GM19455 (cell line): Measurements from ENCODE around the gene KDM8.
A peak's percentile ranks its signal among the peaks of the same experiment; 100 is the strongest.

ENCODE experiments used
- ATAC-seq: cut with Tn5 transposase; IDR thresholded peaks from one replicate; pipeline ENCODE4 v1.9.1; 2021; ENCODE audit not compliant: unreplicated experiment

The KDM8 gene

GRCh38 chr16:27228621-27229501 is 25.5 kb downstream of the KDM8 start:
- ATAC-seq: no peak

DNA sequence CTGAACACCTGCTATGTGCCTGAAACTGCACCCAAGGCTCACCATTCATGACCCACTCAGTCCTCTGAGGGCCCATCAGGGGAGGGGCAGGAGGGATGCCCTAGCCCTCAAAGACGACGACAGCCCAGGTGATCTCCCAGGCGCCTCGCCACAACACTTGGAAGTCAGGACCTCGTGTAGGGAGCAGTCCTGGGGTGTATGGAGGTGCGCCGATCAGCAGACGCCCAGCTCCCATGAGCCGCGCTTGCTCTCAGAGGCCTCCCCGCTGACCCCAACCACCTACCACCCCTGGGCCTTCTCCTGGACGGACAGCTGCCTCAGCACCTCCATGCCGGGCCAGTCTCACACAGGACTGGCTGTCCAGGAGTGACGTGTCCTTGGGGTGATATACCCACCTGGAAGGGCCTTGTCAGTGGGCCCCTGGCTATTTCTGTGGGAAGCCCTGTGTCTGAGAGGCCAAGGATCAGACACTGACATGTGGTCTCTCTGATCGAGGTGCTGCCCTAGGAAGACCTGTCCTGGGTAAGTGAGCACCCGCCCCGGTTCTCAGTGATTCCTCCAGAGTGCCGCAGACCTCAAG is 26.7 kb downstream of the KDM8 start:
- ATAC-seq: no peak

- no peak for ATAC-seq
Observed at GRCh38 chr16:27230562-27231001, 27.3 kb downstream of the KDM8 start.

DNA sequence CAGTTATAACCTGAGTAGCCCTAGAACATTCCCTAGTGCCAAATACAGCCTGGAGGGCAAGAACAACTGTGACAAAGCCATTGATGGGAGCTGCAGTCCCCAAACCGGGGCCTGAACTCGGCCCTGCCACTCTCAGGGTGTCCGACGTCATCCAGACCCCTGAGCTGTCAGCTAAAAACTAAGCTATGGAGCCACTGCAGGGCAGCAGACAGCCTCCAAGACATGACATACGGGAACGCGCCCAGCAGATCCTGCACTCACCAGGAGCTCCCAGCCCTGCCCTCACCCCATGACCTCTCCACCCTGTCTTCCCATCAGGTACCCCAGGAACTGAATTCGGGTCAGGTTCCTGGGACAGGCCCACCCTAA is 28.4 kb downstream of the KDM8 start:
- ATAC-seq: no peak

GRCh38 chr16:27232061-27232900 is 29.0 kb downstream of the KDM8 start:
- ATAC-seq: no peak

DNA sequence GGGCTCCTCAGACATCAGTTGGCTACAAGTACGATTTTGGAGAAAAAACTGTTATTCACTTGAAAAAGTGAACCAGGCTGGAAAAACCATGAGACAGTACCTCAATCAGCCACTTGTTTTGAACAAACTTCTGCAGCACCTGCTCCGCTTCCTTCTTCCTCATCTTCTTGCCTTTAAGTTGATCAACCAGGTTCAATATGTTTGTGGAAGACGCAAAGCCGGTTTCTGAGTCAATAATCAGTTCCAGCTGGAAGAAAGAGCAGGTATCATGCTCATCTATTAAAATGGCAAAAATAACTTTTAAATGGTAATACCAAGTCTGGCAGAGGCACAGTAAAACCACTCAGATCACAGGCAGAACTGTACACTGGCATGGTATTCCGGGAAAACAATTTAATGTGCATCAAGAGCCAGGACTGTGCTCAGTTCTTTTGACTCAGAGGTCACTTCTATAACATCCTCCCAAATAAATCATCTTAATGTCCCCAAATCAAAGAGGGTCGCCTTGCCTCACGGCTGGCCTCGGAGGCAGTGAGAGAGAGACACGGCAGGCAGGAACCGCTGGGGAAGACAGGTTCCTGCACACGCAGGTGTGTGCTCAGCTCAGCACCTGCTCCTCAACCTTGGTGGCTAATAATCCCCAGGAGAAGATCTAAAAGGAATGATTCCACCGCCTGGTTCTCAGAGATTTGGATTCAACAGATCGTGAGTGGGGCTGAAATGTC is 29.7 kb downstream of the KDM8 start:
- no peak for ATAC-seq

DNA sequence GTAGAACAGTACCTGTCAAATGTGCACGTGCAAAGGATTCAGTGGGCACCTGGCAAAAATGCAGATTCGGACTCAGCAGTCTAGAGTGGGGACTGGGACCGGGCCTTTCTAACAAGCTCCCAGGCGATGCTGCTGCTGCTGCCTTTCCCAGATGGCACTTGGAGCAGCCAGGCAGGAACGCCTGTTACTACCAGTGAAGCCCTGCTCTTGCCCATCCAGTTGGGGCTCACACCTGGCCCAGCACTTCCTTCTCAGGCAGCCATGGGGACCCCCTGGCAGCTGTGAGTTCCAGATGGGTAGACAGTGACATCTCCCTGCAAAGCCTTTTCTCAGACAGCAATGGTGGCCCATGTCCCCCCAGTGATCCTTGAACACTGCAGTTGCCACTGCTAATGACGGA is 30.4 kb downstream of the KDM8 start:
- no peak for ATAC-seq

- ATAC-seq: no peak
Observed at GRCh38 chr16:27234171-27234570, 30.8 kb downstream of the KDM8 start.

- ATAC-seq: no peak
Observed at GRCh38 chr16:27234603-27235002, 31.3 kb downstream of the KDM8 start.

- ATAC-seq: no peak
Observed at GRCh38 chr16:27235055-27235937, 32.0 kb downstream of the KDM8 start.

GRCh38 chr16:27235938-27236245 is 32.6 kb downstream of the KDM8 start:
- ATAC-seq: no peak

- no peak for ATAC-seq
Observed at GRCh38 chr16:27236635-27237218, 33.4 kb downstream of the KDM8 start.

DNA sequence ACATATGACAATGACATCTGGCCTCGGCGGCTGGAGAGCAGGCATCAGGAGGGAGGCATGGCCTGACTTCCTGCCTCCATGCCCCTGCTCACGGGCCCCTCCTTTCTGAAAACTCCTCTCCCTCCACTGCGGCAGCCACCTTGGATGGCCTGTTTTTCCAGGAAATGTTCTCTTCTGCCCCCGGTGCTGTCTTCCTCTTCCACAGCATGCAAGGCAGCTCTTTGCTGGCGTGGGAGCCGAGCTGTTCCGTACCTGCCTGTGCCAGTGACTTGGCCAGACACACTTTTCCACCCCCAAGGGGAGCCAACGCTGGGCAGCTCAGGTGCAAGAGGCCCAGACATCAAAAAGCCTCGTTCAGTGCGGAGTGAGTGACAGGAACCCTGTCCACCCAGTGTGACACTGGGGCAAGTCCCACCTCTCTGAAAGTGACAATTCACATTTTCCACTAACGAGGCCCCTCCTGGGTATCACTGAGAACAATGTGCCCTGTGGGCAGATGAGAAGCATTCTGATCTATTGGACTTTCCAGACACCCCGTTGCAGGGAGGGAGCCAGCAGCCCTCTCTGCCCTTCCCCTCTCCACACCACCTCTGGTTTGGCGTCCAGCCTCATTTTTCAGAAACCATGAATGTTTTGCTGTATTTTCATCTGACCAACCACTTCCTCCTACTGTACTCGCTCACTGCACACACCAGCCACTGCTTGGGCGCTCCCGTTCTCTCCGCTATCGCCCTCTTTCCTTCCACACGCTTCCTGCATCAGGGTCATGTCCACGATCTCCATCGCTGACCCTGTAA is 34.1 kb downstream of the KDM8 start:
- peak; percentile 66 for ATAC-seq

- peak; percentile 18 for ATAC-seq
Observed at GRCh38 chr16:27238016-27238587, 34.8 kb downstream of the KDM8 start.

DNA sequence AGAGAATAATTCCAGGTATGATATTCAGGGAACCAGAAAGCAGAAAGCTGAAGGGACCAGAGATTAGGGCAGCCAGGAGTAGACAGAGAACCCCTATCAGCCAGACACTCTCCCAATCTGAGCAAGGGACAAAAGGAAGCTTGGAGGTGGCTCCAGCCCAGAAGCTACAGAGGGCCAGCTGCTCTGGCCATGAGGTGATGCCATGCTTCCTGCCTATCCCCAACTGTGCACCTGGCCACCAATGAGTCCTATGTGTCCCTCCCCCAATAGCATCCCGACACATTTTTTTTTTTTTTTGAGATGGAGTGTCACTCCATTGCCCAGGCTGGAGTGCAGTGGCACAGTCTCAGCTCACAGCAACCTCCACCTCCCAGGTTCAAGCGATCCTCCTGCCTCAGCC is 35.3 kb downstream of the KDM8 start:
- ATAC-seq: no peak

DNA sequence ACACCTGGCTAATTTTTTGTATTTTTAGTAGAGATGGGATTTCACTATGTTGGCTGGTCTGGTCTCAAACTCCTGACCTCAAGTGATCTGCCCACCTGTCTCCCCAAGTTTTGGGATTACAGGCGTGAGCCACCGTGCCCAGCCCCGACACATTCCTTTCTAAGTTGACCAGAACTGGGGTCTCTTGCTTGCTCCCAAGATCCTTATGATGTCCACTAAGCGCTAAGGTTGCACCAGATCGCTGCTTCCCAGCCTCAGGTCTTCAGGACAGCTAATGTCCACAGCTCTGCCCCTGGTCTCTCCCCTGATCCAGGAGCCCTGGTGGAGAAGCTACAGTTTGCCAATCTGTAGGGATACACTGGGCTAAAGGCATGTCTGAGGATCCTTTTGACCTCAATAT is 35.7 kb downstream of the KDM8 start:
- ATAC-seq: no peak

GRCh38 chr16:27239906-27240655 is 36.8 kb downstream of the KDM8 start:
- no peak for ATAC-seq

- ATAC-seq: no peak
Observed at GRCh38 chr16:27240948-27241531, 37.7 kb downstream of the KDM8 start.
